BLaER1 treated with 17β-estradiol and CSF1 and Interleukin-3, amounts not matched to agents 10 nM and 100 nM (cell line): ENCODE results near the gene ZNF117.
"Not testable (repeated sequence)": the region's sequence is repeated elsewhere in the genome, so short reads cannot be mapped to it uniquely, and the experiment has no call there.

Source experiments
- H3K27ac ChIP-seq, 11 experiments: shearing (Covaris generic); formaldehyde crosslinking; 2 replicates each; pipeline ENCODE4 v1.8.1; 2022
- H3K27me3 ChIP-seq, 11 experiments: shearing (Covaris generic); formaldehyde crosslinking; 2 replicates each; pipeline ENCODE4 v1.8.1; 2022
- H3K36me3 ChIP-seq, 11 experiments: shearing (Covaris generic); formaldehyde crosslinking; 2 replicates each; pipeline ENCODE4 v1.8.1; 2022
- H3K4me1 ChIP-seq, 10 experiments: shearing (Covaris generic); formaldehyde crosslinking; 2 replicates each; pipeline ENCODE4 v1.8.1; 2022
- H3K4me2 ChIP-seq, 11 experiments: shearing (Covaris generic); formaldehyde crosslinking; 2 replicates each; pipeline ENCODE4 v1.8.1; 2022
- H3K4me3 ChIP-seq, 10 experiments: shearing (Covaris generic); formaldehyde crosslinking; 2 replicates each; pipeline ENCODE4 v1.8.1; 2022
- H3K9ac ChIP-seq, 11 experiments: shearing (Covaris generic); formaldehyde crosslinking; 2 replicates each; pipeline ENCODE4 v1.8.1; 2022
- H3K9me3 ChIP-seq, 11 experiments: shearing (Covaris generic); formaldehyde crosslinking; replicated peaks in 1 of 11; 2 replicates each; pipeline ENCODE4 v1.8.1; 2022
- H4K20me1 ChIP-seq, 11 experiments: shearing (Covaris generic); formaldehyde crosslinking; 2 replicates each; pipeline ENCODE4 v1.8.1; 2022
- Cebpa-rat ChIP-seq, 11 experiments: shearing (Covaris generic); IDR thresholded peaks; 2 replicates each; pipeline ENCODE4 v1.8.1; 2022

ZNF117 gene

GRCh38 chr7:64951250-64951848, 39.5 kb downstream of the ZNF117 start:
- Histone ChIP-seq H4K20me1 (no peaks in the 10 kb centered on the region), H3K4me3 (no peak overlapping the region), H3K9ac (no peak overlapping the region), H3K27ac (no peak overlapping the region), H3K4me2 (no peak overlapping the region), H3K27me3 (no peaks in the 10 kb centered on the region), H3K4me1 (peaks cover 0 to 5% (median 0%) of the 10 kb centered on the region in 10 experiments; a peak in 1 of 20 replicates), H3K36me3 (no peaks in the 10 kb centered on the region), H3K9me3 (peaks cover 4 to 23% (median 11%) of the 10 kb centered on the region in 11 experiments; a peak in 14 of 22 replicates)
- no peak for TF ChIP-seq Cebpa-rat (IDR thresholded peaks at IDR 0.05)

DNA sequence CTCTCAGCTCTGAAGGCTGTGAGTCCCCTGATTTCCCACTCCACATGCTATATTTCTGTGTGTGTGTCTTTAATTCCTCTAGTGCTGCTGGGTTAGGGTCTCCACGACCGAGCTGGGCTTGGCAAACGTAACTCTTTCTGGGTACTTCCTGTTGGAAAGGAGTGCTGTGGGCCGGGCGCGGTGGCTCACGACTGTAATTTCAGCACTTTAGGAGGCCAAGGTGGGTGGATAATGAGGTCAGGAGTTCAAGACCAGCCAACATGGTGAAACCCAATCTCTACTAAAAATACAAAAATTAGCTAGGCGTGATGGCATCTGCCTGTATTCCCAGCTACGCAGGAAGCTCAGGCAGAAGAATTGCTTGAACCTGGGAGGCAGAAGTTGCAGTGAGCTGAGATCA, 40.2 kb downstream of the ZNF117 start:
- not testable (repeated sequence) for H3K27me3 ChIP-seq, H4K20me1 ChIP-seq
- peaks cover 0 to 16% (median 6%) of the 10 kb centered on the region in 11 experiments; a peak in 10 of 22 replicates for H3K9me3 ChIP-seq

DNA sequence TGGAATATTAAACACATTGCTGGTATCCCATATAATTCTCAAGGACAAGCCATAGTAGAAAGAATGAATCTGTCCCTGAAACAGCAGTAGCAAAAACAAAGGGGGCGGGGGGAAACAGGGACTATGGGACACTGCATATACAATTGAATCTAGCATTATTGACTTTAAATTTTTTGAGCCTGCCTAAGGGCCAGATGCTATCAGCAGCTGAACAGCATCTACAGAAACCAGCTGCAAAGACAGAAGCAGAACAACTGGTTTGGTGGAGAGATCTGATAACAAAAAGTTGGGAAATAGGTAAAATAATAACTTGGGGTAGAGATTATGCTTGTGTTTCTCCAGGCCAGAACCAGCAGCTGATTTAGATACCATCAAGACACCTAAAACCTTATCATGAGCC, 42.1 kb downstream of the ZNF117 start:
- not testable (repeated sequence) for H3K36me3 ChIP-seq, H3K27ac ChIP-seq, H3K27me3 ChIP-seq, H3K9me3 ChIP-seq, H3K4me1 ChIP-seq, H3K4me2 ChIP-seq, H3K9ac ChIP-seq, H4K20me1 ChIP-seq, H3K4me3 ChIP-seq

More for the DNA sequence above, 40.2 kb downstream of the ZNF117 start:
- H3K4me2 ChIP-seq, H3K36me3 ChIP-seq, H3K4me1 ChIP-seq, H3K9ac ChIP-seq, H3K4me3 ChIP-seq, H3K27ac ChIP-seq: not testable (repeated sequence)

- H3K27me3 ChIP-seq, result no peaks in the 10 kb centered on the region
- H3K4me2 ChIP-seq, result no peak overlapping the region
- H3K36me3 ChIP-seq, result no peaks in the 10 kb centered on the region
- TF ChIP-seq Cebpa-rat (IDR thresholded peaks at IDR 0.05), result no peak
- no peaks in the 10 kb centered on the region for H4K20me1 ChIP-seq
- peaks cover 0 to 9% (median 0%) of the 10 kb centered on the region in 11 experiments; a peak in 4 of 22 replicates for H3K9me3 ChIP-seq
- no peak overlapping the region for H3K4me3 ChIP-seq
- H3K9ac ChIP-seq, result no peak overlapping the region
- no peak overlapping the region for H3K27ac ChIP-seq
- peaks cover 0 to 5% (median 0%) of the 10 kb centered on the region in 10 experiments; a peak in 1 of 20 replicates for H3K4me1 ChIP-seq
These were observed 43.4 kb downstream of the ZNF117 start for GRCh38 chr7:64947252-64948000.

DNA sequence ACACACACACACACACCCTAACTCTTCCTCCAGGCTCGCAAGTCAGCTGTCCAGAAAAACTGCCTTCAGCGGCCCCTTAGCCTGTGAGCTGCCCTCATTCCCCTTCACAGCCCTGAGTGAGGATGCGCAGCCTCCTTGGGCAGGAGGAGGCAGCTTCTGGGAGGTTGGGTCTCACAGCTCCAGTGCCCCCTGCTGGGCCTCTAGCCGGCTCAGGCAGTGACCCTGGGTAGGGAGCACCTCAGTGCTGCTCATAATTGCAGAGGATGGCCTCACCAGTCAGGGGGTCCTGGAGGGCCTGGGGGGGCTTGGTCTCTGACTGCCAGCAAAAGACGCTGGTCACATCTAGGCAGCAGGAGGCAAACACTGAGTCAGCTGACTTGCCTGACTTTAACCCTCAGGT, 44.1 kb downstream of the ZNF117 start:
- H3K9ac ChIP-seq, result no peak overlapping the region
- H3K4me3 ChIP-seq, result no peak overlapping the region
- H3K27me3 ChIP-seq, result no peaks in the 10 kb centered on the region
- H3K36me3 ChIP-seq, result no peaks in the 10 kb centered on the region
- no peaks in the 10 kb centered on the region for H4K20me1 ChIP-seq
- peaks cover 0 to 9% (median 0%) of the 10 kb centered on the region in 11 experiments; a peak in 4 of 22 replicates for H3K9me3 ChIP-seq
- no peak for TF ChIP-seq Cebpa-rat (IDR thresholded peaks at IDR 0.05)
- H3K4me1 ChIP-seq, result peaks cover 0 to 5% (median 0%) of the 10 kb centered on the region in 10 experiments; a peak in 1 of 20 replicates
- no peak overlapping the region for H3K4me2 ChIP-seq
- no peak overlapping the region for H3K27ac ChIP-seq

DNA sequence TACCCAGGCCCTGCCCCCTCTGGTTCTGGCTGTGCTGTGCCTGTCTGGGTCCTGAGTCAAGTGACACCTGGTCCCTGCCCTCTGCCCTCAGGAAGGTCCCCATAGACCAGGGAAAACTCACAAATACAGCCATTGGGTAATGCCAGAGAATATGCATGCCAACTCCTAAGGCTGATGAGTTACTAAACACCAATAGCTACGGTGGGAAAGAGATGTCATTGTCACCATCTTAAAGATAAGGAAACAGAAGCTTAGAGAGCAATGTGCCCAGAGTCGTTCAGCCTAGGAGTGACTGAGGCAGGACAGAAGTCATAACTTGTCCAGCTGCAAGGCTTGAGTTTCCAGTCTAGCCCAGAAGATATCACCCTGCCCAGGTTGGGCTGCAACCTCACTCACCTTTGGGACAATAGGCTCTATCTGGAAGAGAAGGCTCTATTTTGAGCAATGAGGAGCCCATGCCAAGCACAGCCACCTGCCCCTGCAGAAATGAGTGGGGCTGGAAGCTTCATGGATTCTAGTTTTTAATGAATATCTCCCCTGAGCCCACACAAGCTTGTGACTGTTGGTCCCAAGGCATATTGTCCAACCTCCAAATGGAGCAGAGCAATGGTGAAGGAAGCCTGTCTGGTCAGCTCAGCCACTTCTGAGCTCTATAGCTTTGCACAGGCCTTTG, 45.2 kb downstream of the ZNF117 start:
- H3K36me3 ChIP-seq, result no peaks in the 10 kb centered on the region
- H3K9me3 ChIP-seq, result peaks cover 0 to 9% (median 0%) of the 10 kb centered on the region in 11 experiments; a peak in 4 of 22 replicates
- H3K4me1 ChIP-seq, result peaks cover 0 to under 1% (median 0%) of the 10 kb centered on the region in 10 experiments; a peak in 1 of 20 replicates
- no peak overlapping the region for H3K9ac ChIP-seq
- no peaks in the 10 kb centered on the region for H4K20me1 ChIP-seq
- H3K27ac ChIP-seq, result no peak overlapping the region
- no peak overlapping the region for H3K4me3 ChIP-seq
- H3K27me3 ChIP-seq, result no peaks in the 10 kb centered on the region
- no peak for TF ChIP-seq Cebpa-rat (IDR thresholded peaks at IDR 0.05)
- H3K4me2 ChIP-seq, result no peak overlapping the region

DNA sequence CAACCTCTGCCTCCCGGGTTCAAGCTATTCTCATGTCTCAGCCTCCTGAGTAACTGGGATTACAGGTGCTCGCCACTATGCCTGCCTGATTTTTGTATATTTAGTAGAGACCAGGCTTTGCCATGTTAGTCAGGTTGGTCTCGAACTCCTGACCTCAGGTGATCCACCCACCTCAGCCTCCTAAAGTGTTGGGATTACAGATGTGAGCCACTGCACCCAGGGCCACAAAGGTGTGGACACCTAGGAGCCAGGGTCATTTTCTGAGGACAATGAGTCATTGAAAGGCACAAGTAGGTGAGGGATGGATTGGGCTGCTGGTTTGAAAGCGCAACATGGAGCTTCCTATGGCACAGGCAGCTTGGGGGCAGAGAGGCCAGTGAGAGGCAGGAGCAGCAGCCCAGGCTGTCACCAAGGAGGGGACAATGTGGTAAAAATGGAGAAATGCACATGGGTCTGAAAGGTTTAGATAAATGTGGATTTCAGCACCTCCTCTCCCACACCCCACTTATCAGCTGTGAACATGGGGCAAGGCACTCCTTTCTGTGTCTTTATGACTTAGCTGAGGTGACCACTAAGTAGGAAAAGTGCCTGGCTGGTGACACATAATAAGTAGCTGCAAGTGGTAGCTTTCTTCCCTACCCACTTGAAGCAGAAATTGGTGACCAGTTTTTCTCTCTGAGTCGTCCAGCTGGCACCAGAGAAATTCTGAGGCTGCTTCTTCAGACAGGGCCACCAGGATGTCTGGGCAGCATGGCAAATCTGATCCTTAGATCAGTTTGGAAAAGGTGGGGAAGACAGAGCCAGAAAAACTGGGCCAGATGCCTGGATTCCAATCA, 46.0 kb downstream of the ZNF117 start:
- H4K20me1 ChIP-seq, H3K36me3 ChIP-seq, H3K9me3 ChIP-seq, H3K9ac ChIP-seq, H3K27ac ChIP-seq, H3K4me2 ChIP-seq, H3K4me3 ChIP-seq, H3K27me3 ChIP-seq, H3K4me1 ChIP-seq: not testable (repeated sequence)

DNA sequence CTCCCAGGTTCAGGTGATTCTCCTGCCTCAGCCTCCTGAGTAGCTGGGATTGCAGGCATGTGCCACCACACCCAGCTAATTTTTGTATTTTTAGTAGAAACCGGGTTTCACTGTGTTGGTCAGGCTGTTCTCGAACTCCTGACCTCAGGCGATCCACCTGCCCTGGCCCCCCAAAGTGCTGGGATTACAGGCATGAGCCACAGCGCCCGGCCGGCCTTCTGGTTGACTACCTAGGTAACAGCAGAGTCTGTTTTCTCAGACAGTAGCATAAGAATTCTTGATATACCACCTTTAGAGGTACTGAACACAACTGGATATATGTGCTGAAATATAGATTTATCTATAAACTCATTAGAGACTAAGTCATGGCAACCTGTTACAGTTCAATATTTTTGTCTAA, 50.8 kb downstream of the ZNF117 start:
- peaks cover 0 to 17% (median 10%) of the 10 kb centered on the region in 11 experiments; a peak in 11 of 22 replicates for H3K9me3 ChIP-seq
- H3K9ac ChIP-seq, H3K4me3 ChIP-seq, H4K20me1 ChIP-seq, H3K4me2 ChIP-seq, H3K4me1 ChIP-seq, H3K27me3 ChIP-seq, H3K27ac ChIP-seq: not testable (repeated sequence)
- peaks cover 0 to 37% (median 16%) of the 10 kb centered on the region in 11 experiments; a peak in 16 of 22 replicates for H3K36me3 ChIP-seq

GRCh38 chr7:64938540-64938939, 52.3 kb downstream of the ZNF117 start:
- Histone ChIP-seq H3K27ac (no peak overlapping the region), H3K36me3 (peaks cover 8 to 49% (median 24%) of the 10 kb centered on the region in 11 experiments; a peak in 16 of 22 replicates), H3K9ac (no peak overlapping the region), H4K20me1 (no peaks in the 10 kb centered on the region), H3K4me3 (no peak overlapping the region), H3K4me1 (no peaks in the 10 kb centered on the region), H3K27me3 (no peaks in the 10 kb centered on the region), H3K9me3 (peaks cover 11 to 27% (median 21%) of the 10 kb centered on the region in 11 experiments), H3K4me2 (no peak overlapping the region)
- TF ChIP-seq Cebpa-rat (IDR thresholded peaks at IDR 0.05), result no peak
